Adrenal gland (tissue), 12 donors: ENCODE data around the gene C16orf82. TPM values are rescaled to one million over a fixed set of nuclear protein-coding genes. Genes with fewer than 3 reads are reported as not detected.
A peak's percentile ranks its signal among the peaks of the same experiment; 100 is the strongest.

Experiments
- DNase-seq, 7 donors: peaks; one replicate each; pipeline ENCODE4 v3.0.0-alpha.2; 2019 to 2020
- H3K27ac ChIP-seq, 5 donors: fragments of 200-600 bp; sonication (generic) in 4 of 5; 1 replicate in 3 of 5; 2 replicates in 2 of 5; pipeline versions ENCODE4 v1.5.1 to v1.8.0; 2016 to 2020; ENCODE audit warnings: mild to moderate bottlenecking in 1 of 5
- H3K27me3 ChIP-seq: fragments of 200-600 bp; 2 replicates; pipeline ENCODE4 v1.8.0; 2021
- H3K36me3 ChIP-seq, 2 donors: fragments of 200-600 bp; replicated peaks in 1 of 2; 1 replicate in 1 of 2; 2 replicates in 1 of 2; pipeline versions ENCODE4 v1.5.1 to v1.8.0; 2018 to 2022
- H3K4me1 ChIP-seq, 2 donors: fragments of 200-600 bp; replicated peaks in 1 of 2; 1 replicate in 1 of 2; 2 replicates in 1 of 2; pipeline versions ENCODE4 v1.5.1 to v1.8.0; 2018 to 2021
- H3K4me3 ChIP-seq, 4 donors: fragments of 200-600 bp; sonication (generic) in 3 of 4; one replicate each; pipeline ENCODE4 v1.5.1; 2016 to 2018
- H3K9me3 ChIP-seq, 3 donors: fragments of 200-600 bp; sonication (generic) in 1 of 3; replicated peaks in 1 of 3; 1 replicate in 2 of 3; 2 replicates in 1 of 3; pipeline versions ENCODE4 v1.5.1 to v1.8.0; 2016 to 2021
- CTCF ChIP-seq, 6 experiments: fragments of 450-650 bp in 4 of 6; fragments of 200-600 bp in 2 of 6; sonication (generic) in 1 of 6; IDR thresholded peaks; 1 replicate in 5 of 6; 2 replicates in 1 of 6; pipeline versions ENCODE4 v1.5.1 to v1.8.0; 2016 to 2021; ENCODE audit warnings: antibody characterized with exemption in 6 of 6, mild to moderate bottlenecking in 2 of 6, moderate library complexity in 1 of 6
- POLR2A ChIP-seq, 2 donors: fragments of 450-650 bp; IDR thresholded peaks; one replicate each; pipeline ENCODE4 v1.6.1; 2017; ENCODE audit warnings: antibody characterized with exemption in 2 of 2, mild to moderate bottlenecking in 2 of 2, moderate library complexity in 1 of 2
- WGBS, 4 donors: extraction: QIAGEN DNeasy Blood & Tissue Kit in 2 of 4; methylation state at CpG; one replicate each; pipeline versions ENCODE4 v1.1.5 to v1.1.7; 2013 to 2017; 5-methylcytosine and 5-hydroxymethylcytosine counted together
- intact Hi-C, 2 donors: fragments of 100-400 bp; cut with DNase I; formaldehyde crosslinking; loops; one replicate each; pipeline versions ENCODE4 v1.14.1 to v1.15.0; 2022 to 2023
- polyA plus RNA-seq, 3 donors: library from polyadenylated mRNA; stranded (reverse); fragments of 200-250 nt in 2 of 3; fragments of 350-450 nt in 1 of 3; fragmentation: Illumina TruSeq in 1 of 3; extraction: RNeasy Lipid Tissue Mini Kit (QIAGEN cat#74804) in 1 of 3; gene quantifications; one replicate each; pipeline ENCODE4 v1.2.3, GENCODE V29; 2013 to 2014
- total RNA-seq, 9 donors: library from RNA; depleted of rRNA in 4 of 9; stranded (reverse); fragments of >200 nt in 4 of 9; fragments of 120-200 nt in 1 of 9; fragmentation: NEBNext Ultra II Directional in 1 of 9; extraction: Animal tissue kit (Norgen Biotek cat#: 25700) in 1 of 9; gene quantifications; one replicate each; pipeline versions ENCODE4 v1.1.0 to v1.2.4, GENCODE V29; 2013 to 2023
- donor health status: healthy with polysubstance abuse.
- donor health status: Bipolar disorder and iron deficiency.
- donor health status: DM: yes; HTN: yes; CAD: no.
- donor health status: DM: no; HTN: no; CAD: no.
- donor health status: DM: no; HTN: no; CAD: no.
- donor health status: DM: yes; HTN: yes; CAD: no.

The C16orf82 gene
- total and polyA plus RNA-seq, 12 donors: not detected

GRCh38 chr16:27109666-27110523 is 43.2 kb downstream of the C16orf82 start:
- Histone ChIP-seq H3K4me1 (no peaks in the 10 kb centered on the region), H3K9me3 (no peaks in the 10 kb centered on the region), H3K36me3 (no peaks in the 10 kb centered on the region), H3K27me3 (peaks cover 3% of the 10 kb centered on the region), H3K4me3 (peak overlapping the region in 2 of 4 donors; percentile 5 to 38), H3K27ac (peak overlapping the region in 2 of 5 donors; percentile 5 to 41)
- no peak for TF ChIP-seq POLR2A (IDR thresholded peaks at IDR 0.05)
- TF ChIP-seq CTCF (IDR thresholded peaks at IDR 0.05): peak; percentile 41 to 99 (median 71)
- intact Hi-C loops: loop anchor here in 1 of 2 donors (5.0 kb wide), 2 partner anchors 148 to 1268 kb away; no protein-coding TSS in a partner anchor
- peak; percentile 44 to 73 (median 66) for DNase-seq
- WGBS, 4 donors: 3 to 6% (median 5%) methylated on average over 25 to 61 of the region's 61 CpGs

- DNase-seq: peak in 1 of 7 donors; percentile 36
- Histone ChIP-seq H3K36me3 (no peaks in the 10 kb centered on the region), H3K4me3 (no peak overlapping the region), H3K27me3 (peaks cover 3% of the 10 kb centered on the region), H3K4me1 (no peaks in the 10 kb centered on the region), H3K9me3 (no peaks in the 10 kb centered on the region), H3K27ac (no peak overlapping the region)
- TF ChIP-seq CTCF (IDR thresholded peaks at IDR 0.05): no peak
- TF ChIP-seq POLR2A (IDR thresholded peaks at IDR 0.05): no peak
- intact Hi-C loops: loop anchor here in 1 of 2 donors (5.0 kb wide), 1 partner anchor 148 kb away; no protein-coding TSS in a partner anchor
- 20 to 53% (median 33%) methylated on average over 2 to 7 of the region's 7 CpGs for WGBS, 4 donors
Observed at GRCh38 chr16:27110524-27110896, 43.8 kb downstream of the C16orf82 start.

GRCh38 chr16:27111486-27111885 is 44.8 kb downstream of the C16orf82 start:
- H3K27me3 ChIP-seq: peaks cover 3% of the 10 kb centered on the region
- no peak overlapping the region for H3K4me3 ChIP-seq
- H3K27ac ChIP-seq: no peak overlapping the region
- TF ChIP-seq POLR2A (IDR thresholded peaks at IDR 0.05): no peak
- TF ChIP-seq CTCF (IDR thresholded peaks at IDR 0.05): no peak
- 54 to 67% (median 66%) methylated on average over 6 to 7 of the region's 7 CpGs for WGBS, 4 donors
- intact Hi-C loops: loop anchor here in 1 of 2 donors (5.0 kb wide), 1 partner anchor 149 kb away; no protein-coding TSS in a partner anchor
- peak in 1 of 7 donors; percentile 13 for DNase-seq
- H3K36me3 ChIP-seq: no peaks in the 10 kb centered on the region
- H3K9me3 ChIP-seq: no peaks in the 10 kb centered on the region
- no peaks in the 10 kb centered on the region for H3K4me1 ChIP-seq

DNA sequence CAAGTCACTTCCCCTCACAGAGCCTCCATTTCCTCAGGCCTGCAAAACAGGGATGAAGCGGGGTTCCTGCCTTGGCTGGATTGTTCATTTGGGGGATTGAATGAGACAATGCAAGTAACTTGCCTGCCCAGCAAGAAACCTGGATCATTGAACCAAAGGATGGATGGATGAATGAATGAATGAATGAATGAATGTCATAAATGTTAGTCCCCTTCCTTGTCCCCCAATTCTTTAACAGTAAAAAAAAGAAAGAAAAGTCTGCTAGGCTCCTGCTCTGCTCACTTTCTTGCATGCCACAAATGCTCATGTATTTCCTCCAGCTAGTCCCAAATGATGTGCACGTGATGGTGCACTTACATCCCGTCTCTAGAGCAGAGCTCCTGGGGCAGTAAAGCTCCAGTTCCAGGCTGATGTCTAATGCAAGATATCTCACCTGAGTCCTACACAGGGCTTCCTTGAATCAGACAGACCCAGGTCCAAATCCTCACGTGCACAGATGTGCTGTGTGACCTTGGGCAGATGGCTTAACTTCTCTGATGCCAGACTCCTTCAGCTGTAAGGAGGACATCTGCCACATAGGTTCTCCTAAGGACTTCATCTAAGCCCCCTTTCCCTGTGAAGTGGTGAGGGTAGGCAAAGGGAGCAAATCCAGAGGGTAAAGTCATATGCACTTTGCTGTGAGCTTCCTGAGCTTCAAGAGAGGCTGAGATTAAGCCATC is 45.5 kb downstream of the C16orf82 start:
- Histone ChIP-seq H3K27me3 (peaks cover 3% of the 10 kb centered on the region), H3K36me3 (no peaks in the 10 kb centered on the region), H3K4me3 (no peak overlapping the region), H3K9me3 (no peaks in the 10 kb centered on the region), H3K27ac (no peak overlapping the region), H3K4me1 (no peaks in the 10 kb centered on the region)
- 60 to 76% (median 65%) methylated on average over 3 to 4 of the region's 4 CpGs for WGBS, 4 donors
- DNase-seq: peak in 1 of 7 donors; percentile 33
- TF ChIP-seq POLR2A (IDR thresholded peaks at IDR 0.05): no peak
- no peak for TF ChIP-seq CTCF (IDR thresholded peaks at IDR 0.05)
- intact Hi-C loops: loop anchor here in 1 of 2 donors (5.0 kb wide), 1 partner anchor 150 kb away; no protein-coding TSS in a partner anchor
